ENCODE measurements around the gene COPZ2. TPM values are rescaled to one million over a fixed set of nuclear protein-coding genes. Genes with fewer than 3 reads are reported as not detected.
A peak's percentile ranks its signal among the peaks of the same experiment; 100 is the strongest.
"Not testable (repeated sequence)": the region's sequence is repeated elsewhere in the genome, so short reads cannot be mapped to it uniquely, and the experiment has no call there.

COPZ2 gene
- 148 TPM for polyA plus RNA-seq (2013, experiment 1 of 2; ENCODE audit: insufficient read length)
- 150 TPM for polyA plus RNA-seq (2013, experiment 2 of 2; ENCODE audit: insufficient read length)

- peak; percentile 75 for DNase-seq
These were observed at the start of gene COPZ2 for GRCh38 chr17:48037036-48037837. TSS of gene COPZ2 (minus strand) at chr17:48037797. CDS start at chr17:48037777, 20 bp downstream.

- no peak for DNase-seq
These were observed 47.3 kb upstream of the COPZ2 start for GRCh38 chr17:48084932-48085331.

GRCh38 chr17:48081858-48082257 lies 44.3 kb upstream of the COPZ2 start:
- no peak for DNase-seq

GRCh38 chr17:48077152-48077551 lies 39.6 kb upstream of the COPZ2 start:
- DNase-seq = not testable (repeated sequence)

- DNase-seq = peak; percentile 80
These were observed 36.9 kb upstream of the COPZ2 start for GRCh38 chr17:48074322-48075081.

GRCh38 chr17:48073566-48074094 lies 36.0 kb upstream of the COPZ2 start:
- not testable (repeated sequence) for DNase-seq

- not testable (repeated sequence) for DNase-seq
These were observed 35.2 kb upstream of the COPZ2 start for GRCh38 chr17:48072811-48073210.

GRCh38 chr17:48071654-48072053 lies 34.1 kb upstream of the COPZ2 start:
- no peak for DNase-seq

GRCh38 chr17:48070195-48070594 lies 32.6 kb upstream of the COPZ2 start:
- no peak for DNase-seq

- DNase-seq = peak; percentile 71
These were observed 30.9 kb upstream of the COPZ2 start for GRCh38 chr17:48068491-48068961.

- DNase-seq = not testable (repeated sequence)
These were observed 30.2 kb upstream of the COPZ2 start for GRCh38 chr17:48067808-48068207.

GRCh38 chr17:48067245-48067644 lies 29.6 kb upstream of the COPZ2 start:
- DNase-seq = no peak

GRCh38 chr17:48066656-48067055 lies 29.1 kb upstream of the COPZ2 start:
- DNase-seq = no peak

GRCh38 chr17:48066192-48066591 lies 28.6 kb upstream of the COPZ2 start:
- no peak for DNase-seq

GRCh38 chr17:48064638-48065037 lies 27.0 kb upstream of the COPZ2 start:
- no peak for DNase-seq

GRCh38 chr17:48062273-48062672 lies 24.7 kb upstream of the COPZ2 start:
- DNase-seq = no peak

- no peak for DNase-seq
These were observed 22.7 kb upstream of the COPZ2 start for GRCh38 chr17:48060249-48060648.

- no peak for DNase-seq
These were observed 21.6 kb upstream of the COPZ2 start for GRCh38 chr17:48059125-48059668.

GRCh38 chr17:48058393-48059124 lies 21.0 kb upstream of the COPZ2 start:
- no peak for DNase-seq

GRCh38 chr17:48057626-48058025 lies 20.0 kb upstream of the COPZ2 start:
- DNase-seq = no peak

- DNase-seq = no peak
These were observed 19.3 kb upstream of the COPZ2 start for GRCh38 chr17:48056879-48057278.

- DNase-seq = no peak
These were observed 18.7 kb upstream of the COPZ2 start for GRCh38 chr17:48056246-48056745.
